Thyroid gland (tissue), 4 donors: ENCODE results near the gene CFB.

Source experiments
- POLR2A ChIP-seq, 2 donors: fragments of 450-650 bp; IDR thresholded peaks; one replicate each; pipeline ENCODE4 v1.6.1; 2017; ENCODE audit warnings: antibody characterized with exemption in 2 of 2, mild to moderate bottlenecking in 2 of 2, moderate library complexity in 1 of 2
- TF ChIP-seq, protein P1 (sequence below), 6 experiments: fragments of 200-600 bp in 3 of 6; fragments of 450-650 bp in 3 of 6; sonication (generic) in 3 of 6; IDR thresholded peaks; one replicate each; pipeline ENCODE4 v1.5.1; 2016 to 2019; ENCODE audit warnings: antibody characterized with exemption in 6 of 6, mild to moderate bottlenecking in 2 of 6, inconsistent platforms in 1 of 6, moderate library complexity in 1 of 6

DNA sequence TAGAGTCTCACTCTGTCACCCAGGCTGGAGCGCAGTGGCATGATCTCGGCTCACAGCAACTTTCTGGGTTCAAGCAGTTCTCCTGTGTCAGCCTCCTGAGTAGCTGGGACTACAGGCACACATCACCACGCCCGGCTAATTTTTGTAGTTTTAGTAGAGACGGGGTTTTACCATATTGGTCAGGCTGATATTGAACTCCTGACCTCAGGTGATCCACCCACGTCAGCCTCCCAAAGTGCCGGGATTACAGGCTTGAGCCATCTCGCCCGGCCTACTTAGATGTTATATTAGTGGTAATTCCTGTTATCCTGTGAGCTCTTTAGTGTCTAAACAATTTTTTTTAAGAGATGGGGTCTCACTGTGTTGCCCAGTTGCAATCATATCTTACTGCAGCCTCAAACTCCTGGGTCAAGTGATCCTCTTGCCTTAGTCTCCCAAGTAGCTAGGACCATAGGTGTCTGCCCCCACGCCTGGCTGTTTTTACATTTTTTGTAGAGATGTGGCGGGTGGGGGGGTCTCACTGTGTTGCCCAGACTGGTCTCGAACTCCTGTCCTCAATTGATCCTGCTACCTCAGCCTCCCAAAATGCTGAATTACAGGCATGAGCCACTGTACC lies 32.0 kb downstream of the CFB start:
- TF ChIP-seq, protein P1, sequence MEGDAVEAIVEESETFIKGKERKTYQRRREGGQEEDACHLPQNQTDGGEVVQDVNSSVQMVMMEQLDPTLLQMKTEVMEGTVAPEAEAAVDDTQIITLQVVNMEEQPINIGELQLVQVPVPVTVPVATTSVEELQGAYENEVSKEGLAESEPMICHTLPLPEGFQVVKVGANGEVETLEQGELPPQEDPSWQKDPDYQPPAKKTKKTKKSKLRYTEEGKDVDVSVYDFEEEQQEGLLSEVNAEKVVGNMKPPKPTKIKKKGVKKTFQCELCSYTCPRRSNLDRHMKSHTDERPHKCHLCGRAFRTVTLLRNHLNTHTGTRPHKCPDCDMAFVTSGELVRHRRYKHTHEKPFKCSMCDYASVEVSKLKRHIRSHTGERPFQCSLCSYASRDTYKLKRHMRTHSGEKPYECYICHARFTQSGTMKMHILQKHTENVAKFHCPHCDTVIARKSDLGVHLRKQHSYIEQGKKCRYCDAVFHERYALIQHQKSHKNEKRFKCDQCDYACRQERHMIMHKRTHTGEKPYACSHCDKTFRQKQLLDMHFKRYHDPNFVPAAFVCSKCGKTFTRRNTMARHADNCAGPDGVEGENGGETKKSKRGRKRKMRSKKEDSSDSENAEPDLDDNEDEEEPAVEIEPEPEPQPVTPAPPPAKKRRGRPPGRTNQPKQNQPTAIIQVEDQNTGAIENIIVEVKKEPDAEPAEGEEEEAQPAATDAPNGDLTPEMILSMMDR (IDR thresholded peaks at IDR 0.05) = no peak
- TF ChIP-seq POLR2A (IDR thresholded peaks at IDR 0.05) = no peak
